NCI-H2227 (cell line): ENCODE results near the gene STEEP1.
"Not testable (repeated sequence)": the region's sequence is repeated elsewhere in the genome, so short reads cannot be mapped to it uniquely, and the experiment has no call there.

Experiments used
- DNase-seq: peaks from one replicate; lab custom pipeline; 2025; ENCODE audit not compliant: unreplicated experiment; lab: John Stamatoyannopoulos, UW

The STEEP1 gene

DNA sequence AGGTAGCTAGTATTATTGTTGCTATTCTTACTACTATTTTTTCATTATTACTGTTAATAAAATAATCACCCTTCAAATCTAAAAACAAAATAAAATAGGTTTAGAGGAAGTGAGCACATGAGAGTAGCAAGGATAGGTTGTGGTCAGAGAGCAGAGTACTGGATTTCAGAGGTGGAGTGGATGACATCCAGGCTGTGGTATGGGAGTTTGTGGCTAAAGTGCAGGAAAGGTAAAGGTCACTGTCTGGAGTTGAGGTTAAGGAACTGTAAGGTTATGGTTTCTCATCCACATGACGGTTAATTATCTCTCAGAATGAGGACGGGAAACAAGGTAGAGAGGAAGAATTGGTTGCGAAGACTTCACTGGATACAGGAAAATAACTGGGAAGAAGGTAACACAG lies 27.7 kb downstream of the STEEP1 start:
- DNase-seq: no peak

DNA sequence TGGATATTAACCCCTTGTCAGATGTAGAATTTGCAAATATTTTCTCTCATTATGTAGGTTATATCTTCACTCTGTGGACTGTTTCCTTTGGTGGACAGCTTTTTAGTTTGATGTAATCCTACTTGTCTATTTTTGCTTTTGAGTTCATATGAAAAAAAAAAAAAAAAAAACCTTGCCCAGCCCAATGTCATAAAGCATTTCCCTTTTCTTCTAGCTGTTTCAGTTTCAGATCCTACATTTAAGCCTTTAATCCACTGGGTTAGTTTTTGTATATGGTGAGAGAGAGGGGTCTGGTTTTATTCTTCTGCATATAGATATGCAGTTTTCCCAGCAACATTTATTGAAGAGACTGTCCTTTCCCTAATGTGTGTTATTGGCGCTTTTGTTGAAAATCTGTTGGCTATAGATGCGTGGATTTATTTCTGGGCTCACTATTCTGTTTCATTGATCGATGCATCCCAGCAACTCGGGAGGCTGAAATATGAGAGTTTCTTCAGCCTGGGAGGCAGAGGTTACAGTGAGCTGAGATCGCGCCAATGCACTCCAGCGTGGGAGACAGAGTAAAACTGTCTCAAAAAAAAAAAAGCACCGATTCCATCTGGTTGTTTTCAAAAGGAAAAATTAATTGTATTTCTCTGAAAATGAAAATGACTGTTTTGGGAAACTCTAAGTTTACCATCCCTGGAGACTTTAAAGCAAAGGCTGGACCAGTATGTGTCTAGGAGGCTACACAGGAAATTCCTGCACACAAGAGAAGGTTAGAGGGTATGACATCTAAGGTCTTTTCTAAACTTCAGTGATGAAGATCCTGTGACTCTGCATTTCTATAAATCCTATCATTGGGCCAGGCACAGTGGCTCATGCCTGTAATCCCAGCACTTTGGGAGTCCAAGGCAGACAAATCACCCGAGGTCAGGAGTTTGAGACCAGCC lies 35.6 kb downstream of the STEEP1 start:
- no peak for DNase-seq

DNA sequence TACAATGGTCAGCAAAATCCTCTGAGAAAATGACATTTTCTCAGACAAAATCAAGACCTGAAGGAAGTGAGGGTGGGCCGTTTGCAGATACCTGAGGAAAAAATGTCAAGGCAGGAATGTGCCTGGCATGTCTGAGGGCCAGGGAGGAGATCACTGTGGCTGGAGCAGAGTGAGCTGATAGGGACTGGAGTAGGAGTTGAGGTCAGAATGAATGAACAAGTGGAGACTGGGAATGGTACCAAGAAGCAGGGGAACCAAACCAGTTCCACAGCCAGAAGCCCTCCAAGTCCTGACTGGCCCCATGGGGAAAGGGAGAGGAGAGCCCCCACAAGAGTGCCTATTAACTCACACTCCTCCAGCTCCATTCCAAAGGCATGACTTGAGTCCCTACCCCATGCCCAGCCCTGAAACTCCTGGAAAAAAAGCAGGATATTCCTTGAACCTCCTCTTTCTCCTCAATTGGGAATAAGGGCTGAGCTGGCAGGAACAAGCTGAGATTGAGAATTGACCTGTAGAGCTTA lies 41.5 kb downstream of the STEEP1 start:
- DNase-seq: no peak

DNA sequence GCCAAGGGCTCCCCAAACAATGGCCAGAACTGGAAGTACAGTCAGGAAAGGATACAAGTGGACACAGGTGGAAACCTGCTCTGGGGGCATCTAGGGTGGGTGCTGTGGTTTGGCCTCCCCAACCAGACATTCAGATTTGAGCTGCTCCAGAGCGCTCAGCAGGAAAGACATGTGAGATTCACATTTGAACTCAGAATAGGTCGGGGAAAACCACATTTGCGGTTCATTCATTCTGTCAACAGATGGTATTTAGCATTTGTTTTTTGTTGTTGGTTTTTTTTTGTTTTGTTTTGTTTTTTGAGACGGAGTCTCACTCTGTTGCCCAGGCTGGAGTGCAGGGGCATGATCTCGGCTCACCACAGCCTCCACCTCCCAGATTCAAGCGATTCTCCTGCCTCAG lies 44.0 kb downstream of the STEEP1 start:
- no peak for DNase-seq

DNA sequence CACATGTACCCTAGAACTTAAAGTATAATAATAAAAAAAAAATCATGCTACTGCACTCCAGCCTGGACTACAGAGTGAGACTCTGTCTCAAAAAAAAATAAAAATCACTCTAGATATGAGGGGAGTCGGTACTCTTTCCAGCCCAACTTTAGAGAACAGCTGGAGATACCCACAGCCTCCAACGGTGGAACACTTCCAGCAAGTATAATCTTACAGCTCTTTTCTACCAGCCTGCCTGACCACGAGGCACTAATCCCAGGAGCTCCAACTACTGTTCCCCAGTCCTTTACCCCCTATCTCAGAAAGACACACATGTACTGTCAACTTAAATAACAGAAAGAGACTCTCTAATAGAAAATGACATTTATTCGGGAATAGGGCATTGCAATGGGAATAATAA lies 46.8 kb downstream of the STEEP1 start:
- DNase-seq: no peak

DNA sequence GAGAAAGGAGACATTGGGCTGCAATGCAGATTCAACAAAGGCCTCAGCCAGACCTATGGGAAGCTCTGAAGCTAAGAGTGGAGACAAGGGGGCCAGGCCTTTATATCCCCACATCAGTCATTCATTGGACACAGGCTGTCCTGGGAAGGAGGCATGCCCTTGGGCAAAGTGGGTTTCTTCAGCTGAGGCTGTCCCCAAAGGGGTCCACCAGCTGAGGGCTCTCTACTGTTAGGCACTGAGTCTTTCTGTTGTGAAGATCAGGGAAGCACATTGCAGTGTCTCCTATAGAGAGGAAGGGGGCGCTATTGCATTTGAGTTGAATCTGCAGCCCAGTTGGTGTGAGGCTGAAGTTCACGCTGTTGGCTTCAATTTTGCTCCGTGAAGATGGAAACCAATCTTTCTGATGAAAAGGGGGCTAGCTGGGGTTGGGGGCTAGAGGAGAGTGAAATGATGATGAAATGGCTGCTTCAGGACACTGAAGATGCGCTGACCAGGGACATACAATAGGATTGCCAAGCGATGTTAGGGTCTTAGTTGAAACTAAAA lies 49.0 kb downstream of the STEEP1 start:
- peak; percentile 82 for DNase-seq

DNA sequence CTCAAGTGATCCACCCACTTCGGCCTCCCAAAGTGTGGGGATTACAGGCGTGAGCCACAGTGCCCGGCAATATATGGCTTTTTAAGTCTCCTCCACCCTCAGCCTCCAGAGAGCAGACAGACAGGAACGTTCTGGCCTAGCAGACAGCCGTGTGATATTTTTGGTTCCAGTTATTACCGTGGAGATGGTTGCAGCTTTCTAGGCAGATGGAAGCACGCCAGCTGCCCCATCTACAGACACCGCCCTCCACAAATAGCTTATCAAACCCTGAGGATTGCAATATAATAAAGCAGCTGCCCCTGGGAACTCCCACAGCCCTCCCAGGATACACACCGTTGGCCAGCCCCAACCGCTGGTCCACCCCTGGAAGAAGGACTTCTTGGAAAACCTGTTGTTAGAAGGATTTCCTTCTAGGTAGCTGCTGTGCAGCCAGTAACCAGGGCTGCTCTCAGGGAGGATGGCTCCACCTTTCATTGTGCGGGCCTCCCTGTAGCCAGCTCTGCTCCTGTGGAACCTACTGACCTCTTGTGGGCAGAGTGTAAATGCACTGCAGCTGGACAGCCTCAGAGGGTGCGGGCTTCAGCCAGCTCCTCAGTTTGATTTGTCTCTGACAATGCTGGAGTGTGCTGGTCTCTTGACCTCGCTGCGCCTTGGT lies 52.9 kb downstream of the STEEP1 start:
- peak; percentile 83 for DNase-seq

DNA sequence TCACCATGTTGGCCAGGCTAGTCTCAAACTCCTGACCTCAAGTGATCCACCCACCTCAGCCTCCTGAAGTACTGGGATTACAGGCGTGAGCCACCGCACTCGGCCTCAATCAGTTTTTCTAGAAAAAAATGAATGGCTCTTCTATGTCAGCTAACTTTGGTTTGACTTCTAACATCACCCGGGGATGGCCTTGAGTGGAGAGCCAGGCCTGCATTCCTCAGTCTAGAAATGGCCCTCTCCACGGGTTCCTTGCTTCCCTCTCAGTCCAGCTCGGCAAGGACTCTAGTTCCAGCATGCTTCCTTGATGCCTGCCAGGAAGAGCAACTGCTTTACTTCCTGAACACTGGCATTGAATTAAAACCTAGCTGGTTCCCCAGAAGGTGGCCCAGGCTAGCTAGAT lies 58.0 kb downstream of the STEEP1 start:
- no peak for DNase-seq

DNA sequence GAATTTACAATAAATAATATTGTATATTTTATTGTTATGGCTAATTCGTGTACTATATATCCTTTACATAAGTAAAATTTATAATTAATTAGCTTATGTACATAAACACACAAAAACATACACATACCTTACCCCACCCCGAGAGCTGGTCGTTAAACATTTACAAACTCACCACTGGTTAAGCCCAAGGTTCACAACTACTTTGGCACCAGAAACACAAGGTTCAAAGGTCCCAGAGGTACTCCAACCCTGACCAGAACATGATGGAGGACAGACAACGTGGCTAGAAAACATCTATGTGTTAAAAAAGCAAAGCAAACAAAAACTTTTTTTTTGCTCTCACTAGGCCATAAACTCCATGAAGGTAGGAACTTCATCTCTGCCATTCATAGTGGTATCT lies 59.3 kb downstream of the STEEP1 start:
- DNase-seq: no peak

DNA sequence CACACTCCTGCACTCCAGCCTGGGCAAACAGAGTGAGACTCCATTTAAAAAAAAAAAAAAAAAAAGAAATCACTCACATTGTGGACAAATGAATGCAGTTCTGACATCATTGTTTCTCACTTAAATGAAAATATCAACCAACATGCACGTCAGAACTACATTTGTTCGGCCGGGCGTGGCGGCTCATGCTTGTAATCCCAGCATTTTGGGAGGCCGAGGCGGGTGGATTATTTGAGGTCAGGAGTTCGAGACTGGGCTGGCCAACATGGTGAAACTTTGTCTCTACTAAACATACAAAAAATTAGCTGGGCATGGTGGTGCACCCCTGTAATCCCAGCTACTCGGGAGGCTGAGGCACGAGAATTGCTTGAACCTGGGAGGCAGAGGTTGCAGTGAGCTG lies 60.1 kb downstream of the STEEP1 start:
- DNase-seq: not testable (repeated sequence)

DNA sequence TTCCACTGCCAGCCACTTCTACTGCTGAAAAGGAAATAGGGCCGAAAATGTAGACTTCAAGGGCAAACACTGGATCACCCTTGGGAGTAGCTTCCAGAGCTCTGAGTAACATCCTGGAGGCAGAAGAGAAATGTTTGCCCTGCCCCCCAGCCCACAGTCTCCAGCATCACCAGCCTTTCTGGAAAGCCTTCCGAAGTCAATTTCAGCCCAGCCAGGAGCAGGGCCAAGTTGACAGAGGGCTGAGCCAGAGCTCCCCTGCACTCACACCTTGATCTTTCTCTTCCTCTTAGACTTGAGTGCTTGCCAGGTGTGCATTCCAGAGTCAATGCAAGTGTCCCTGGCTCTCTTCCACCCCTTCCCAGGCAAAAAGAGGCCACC lies 61.7 kb downstream of the STEEP1 start:
- DNase-seq: no peak

DNA sequence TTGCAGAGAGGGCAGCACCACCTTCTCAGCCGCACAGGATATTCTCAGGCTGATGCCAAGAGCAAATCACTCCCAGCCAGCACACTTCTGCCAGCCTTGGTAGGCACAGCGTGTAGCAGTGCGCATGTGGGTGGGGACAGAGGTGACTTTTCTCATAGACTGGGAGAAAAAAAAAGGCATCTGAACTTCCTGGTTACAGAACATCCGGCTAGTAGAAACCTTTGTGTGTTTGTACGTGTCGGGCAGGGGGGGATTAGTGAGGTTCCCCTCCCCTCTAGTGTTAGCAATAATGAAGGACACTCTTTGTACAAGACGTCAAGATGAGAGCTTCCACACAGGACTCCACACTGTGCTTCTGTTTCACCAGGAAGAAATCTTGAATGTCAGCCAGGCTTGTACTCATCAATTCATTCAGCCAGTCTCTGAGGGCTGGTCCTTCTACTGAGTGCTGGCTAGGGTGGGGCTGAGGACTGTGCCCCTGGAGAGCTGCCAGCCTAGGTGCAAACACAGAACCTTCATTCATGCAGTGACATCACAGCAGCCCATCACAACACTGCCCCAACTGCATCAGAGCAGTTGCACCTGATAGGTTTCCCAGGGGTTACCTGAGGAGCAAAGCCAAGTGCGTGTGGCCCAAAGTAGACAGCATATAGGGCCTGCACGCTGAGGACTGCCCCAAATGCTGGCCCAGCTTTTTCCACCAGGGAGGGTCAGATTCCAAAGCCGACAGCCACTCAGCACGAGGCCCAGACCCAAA lies 62.3 kb downstream of the STEEP1 start:
- no peak for DNase-seq

DNA sequence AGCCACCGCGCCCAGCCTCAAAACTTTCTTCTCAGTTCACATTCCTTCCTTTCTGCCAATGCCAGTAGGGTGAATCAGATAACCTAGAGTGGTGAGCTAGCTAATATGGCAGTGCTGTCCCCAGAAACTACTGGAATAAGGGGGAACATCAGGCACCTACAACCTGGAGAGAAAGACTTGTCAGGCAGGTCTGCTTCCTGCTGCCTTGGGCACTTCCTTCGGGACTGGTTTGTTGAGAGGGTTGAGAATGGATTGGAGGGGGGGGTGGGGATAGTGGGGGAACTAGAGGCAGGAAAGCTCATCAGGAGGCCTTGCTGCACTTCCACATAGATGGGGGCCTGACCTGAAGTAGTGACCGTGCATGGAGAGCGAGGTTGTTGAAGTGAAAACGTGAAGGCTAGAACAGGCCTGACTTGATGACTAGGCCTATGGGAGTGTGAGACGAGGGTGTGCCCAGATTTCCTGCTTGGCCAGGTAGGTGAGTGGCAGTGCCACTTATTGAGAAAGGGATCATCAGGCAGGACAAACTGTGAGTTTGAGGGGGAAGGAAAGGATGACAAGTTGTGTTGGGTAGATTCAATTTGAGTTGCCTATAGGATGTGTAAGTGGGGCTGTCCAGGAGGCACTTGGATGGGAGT lies 63.6 kb downstream of the STEEP1 start:
- DNase-seq: no peak

DNA sequence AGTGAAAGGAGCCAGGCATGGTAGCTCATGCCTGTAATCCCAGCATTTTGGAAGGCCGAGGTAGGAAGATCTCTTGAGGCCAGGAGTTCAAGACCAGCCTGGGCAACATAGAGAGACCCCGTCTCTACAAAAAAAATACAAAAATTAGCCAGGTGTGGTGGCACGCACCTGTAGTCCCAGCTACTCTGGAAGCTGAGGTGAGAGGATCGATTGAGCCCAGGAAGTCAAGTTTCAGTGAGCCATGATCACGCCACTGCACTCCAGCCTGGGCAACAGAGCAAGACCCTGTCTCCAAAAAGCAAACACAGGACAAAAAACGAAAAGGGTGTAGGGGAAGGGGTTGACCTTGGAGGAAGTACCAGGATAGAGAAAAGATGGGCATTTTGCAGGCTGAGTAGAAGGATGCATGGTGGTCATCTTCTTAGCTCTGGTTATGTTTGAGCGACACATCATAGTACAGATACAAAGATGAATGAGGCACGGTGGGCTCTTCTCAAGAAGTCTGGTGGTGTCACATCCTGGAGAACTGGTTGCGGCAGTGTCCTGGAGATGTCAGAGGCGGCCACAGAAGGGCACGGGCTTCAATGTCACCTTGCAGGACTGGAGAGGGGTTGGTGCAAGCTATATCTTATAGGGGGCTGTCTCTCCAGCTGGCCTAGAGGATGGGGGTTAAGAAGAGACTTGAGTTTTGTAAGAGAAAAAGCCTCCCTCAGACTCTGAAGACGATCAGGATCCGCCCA lies 65.0 kb downstream of the STEEP1 start:
- DNase-seq: no peak

DNA sequence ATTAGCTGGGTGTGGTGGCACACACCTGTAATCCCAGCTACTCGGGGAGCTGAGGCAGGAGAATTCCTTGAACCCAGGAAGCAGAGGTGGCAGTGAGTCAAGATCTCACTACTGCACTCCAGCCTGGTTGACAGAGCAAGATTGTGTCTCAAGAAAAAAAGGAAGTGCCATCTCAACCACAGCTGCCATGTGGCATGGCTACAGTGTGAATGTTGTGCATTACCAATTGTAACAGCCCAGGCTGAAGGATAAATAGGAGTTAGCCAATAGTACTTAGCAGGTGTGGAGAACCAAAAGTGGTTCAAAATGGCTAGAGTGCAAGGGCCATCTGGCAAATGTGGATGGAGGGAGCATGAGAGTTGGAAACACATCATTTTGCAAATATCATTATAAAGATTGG lies 68.0 kb downstream of the STEEP1 start:
- DNase-seq: no peak

DNA sequence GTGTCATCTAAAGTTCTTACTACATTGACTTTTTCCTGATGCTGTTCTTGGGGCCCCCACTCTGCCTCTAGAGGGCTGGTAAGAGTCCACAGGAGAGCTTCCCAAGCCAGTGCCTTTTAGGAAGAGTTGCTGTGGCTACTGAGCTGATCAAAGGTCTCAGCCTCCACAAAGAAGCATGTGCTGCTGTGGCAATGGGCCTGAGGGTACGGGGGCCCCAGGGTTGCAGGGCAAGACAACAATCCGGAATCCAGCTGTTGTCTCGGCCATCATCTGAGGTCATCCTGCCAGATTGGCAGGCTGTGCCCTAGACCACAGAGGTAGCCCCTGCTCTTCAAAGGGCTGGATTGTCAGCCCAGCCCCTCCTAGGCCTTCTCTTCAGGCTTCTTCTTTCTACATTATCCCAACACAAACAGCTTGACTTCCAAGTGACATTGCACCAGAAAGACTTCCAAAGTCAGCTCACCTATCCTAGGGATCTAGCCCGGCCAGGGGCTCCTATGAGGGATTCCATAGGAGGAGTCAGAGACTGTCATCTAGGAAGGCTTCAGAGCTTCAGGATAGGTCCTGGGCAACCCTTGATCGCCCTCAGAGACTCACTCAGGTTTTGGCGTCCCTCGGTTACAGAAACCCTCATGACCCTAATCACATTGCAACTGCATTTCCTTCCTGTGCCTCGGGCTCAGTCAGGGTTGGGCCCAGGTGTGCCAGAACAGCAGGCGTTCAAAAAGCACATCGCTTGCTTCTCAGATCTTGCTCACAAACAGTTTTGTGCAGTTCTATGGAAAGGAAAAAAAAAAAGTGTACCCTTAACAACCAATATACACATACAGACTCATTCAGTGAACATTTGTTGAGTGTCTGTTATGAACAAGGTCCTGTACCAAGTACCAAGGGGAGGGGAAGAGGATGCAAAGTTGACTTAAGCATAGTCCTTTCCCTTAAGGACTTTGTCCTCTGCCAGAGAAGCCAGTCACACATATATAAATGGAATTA lies 69.2 kb downstream of the STEEP1 start:
- DNase-seq: no peak

DNA sequence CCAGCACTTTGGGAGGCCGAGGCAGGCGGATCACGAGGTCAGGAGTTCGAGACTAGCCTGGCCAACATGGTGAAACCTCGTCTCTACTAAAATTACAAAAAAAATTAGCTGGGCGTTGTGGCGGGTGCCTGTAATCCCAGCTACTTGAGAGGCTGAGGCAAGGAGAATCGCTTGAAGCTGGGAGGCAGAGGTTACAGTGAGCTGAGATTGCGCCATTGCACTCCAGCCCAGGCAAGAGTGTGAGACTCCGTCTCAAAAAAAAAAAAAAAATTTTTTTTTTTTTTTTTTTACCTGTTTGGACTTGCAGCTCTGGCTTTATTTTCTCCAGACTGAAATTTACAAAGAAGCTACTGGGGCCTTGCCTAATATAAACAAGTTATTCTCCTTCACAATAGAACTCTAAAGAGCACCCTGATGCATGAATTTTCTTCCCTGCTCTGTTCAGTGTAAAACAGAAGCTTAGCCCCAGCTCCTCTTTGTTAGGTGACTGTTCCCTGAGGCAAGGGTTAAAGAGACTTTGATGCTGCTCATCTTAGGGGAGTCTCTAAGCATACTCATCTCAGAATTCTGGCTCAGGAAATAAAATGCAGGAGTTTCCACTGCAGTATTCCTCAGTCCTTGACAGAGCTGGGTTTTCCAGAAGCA lies 71.2 kb downstream of the STEEP1 start:
- not testable (repeated sequence) for DNase-seq

DNA sequence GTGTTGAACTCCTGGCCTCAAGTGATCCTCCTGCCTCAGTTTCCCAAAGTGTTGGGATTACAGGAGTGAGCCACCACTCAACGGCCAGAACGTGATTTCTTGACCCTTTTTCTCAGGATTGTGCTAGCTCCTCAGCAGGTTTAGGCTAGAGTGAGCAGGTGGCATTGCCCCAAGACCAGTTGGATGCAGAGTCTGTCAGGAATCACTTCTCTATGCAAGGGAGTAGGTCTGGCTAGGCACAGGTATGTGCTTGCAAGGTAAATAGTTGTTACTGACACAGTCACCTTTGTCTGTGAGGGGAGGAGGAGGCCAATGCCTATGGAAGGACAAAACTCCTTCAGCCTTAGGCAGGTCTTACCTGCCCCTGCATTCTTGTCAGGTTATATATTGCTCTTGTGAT lies 72.7 kb downstream of the STEEP1 start:
- DNase-seq: no peak
